SK-N-MC (cell line): ENCODE data around the gene WDR70.

ENCODE experiments used
- EZH2 ChIP-seq: fragments of 200-600 bp; sonication (generic); IDR thresholded peaks from one replicate; pipeline ENCODE4 v1.6.1; 2017; ENCODE audit warnings: antibody characterized with exemption
- FOXP2 ChIP-seq: optimal IDR thresholded peaks from 2 replicates; pipeline ENCODE3; 2011; ENCODE audit warnings: mild to moderate bottlenecking, moderate library complexity; ENCODE audit not compliant: insufficient read depth; ENCODE audit errors: extremely low read length, control extremely low read depth
- POLR2AphosphoS5 ChIP-seq: IDR thresholded peaks from 2 replicates; pipeline ENCODE4 v1.6.1; 2012; ENCODE audit warnings: mild to moderate bottlenecking, low read depth, low read length, borderline replicate concordance

DNA sequence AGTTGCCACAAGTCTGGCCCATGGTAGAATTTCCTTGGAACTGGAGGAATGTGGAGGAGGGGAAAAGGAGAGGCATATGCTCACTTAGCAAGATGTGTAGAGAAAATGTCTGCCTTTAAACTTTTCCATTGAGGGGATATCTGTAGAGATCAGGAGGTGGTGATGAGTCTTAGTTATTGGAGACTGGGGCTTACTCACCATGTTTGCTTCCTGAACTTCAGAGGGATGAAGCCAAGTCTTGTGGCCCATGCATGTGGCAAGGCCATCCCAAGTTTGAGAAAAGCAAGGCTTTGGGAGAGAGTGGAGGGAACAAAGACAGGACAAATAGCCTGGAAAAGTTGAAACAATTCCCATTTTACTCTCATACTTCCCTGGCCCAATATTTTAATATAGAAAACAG is 336.2 kb downstream of the WDR70 start:
- TF ChIP-seq POLR2AphosphoS5 (no peak), EZH2 (no peak), FOXP2 (no peak)
